GM12801 (cell line): ENCODE results near the gene TSPYL1.

Experiments
- TF ChIP-seq, protein P1 (sequence below): IDR thresholded peaks from one replicate; pipeline ENCODE4 v1.5.1; 2011; ENCODE audit warnings: control low read depth; ENCODE audit not compliant: insufficient read length; ENCODE audit errors: extremely low read depth

Gene TSPYL1

DNA sequence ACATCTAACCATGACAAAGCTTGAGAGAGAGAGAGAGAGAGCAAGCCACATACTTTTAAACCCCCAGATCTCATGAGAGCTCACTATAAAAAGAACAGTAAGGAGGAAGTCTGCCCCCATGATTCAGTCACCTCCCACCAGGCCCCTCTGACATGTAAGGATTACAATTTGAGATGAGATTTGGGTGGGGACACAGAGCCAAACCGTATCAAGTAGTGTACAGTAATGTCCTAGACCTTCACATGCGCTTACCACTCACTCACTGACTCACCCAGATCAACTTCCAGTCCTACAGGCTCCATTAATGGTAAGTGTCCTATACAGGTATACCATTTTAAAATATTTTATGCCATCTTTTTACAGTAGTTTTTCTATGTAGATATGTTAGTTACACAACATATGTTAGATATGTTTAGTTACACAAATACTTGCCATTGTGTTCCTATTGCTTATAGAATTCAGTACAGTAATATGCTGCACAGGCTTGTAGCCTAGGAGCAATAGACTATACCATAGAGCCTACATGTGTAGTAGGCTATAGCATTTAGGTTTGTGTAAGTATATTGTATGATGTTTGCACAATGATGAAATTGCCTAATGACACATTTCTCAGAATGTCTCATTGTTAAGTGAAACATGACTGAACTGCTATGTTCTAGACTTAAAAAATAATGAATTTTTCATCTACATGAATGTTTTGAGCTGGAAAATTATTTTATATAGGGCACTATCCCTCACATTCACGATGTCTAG is 11.7 kb downstream of the TSPYL1 start:
- TF ChIP-seq, protein P1, sequence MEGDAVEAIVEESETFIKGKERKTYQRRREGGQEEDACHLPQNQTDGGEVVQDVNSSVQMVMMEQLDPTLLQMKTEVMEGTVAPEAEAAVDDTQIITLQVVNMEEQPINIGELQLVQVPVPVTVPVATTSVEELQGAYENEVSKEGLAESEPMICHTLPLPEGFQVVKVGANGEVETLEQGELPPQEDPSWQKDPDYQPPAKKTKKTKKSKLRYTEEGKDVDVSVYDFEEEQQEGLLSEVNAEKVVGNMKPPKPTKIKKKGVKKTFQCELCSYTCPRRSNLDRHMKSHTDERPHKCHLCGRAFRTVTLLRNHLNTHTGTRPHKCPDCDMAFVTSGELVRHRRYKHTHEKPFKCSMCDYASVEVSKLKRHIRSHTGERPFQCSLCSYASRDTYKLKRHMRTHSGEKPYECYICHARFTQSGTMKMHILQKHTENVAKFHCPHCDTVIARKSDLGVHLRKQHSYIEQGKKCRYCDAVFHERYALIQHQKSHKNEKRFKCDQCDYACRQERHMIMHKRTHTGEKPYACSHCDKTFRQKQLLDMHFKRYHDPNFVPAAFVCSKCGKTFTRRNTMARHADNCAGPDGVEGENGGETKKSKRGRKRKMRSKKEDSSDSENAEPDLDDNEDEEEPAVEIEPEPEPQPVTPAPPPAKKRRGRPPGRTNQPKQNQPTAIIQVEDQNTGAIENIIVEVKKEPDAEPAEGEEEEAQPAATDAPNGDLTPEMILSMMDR, result no peak

DNA sequence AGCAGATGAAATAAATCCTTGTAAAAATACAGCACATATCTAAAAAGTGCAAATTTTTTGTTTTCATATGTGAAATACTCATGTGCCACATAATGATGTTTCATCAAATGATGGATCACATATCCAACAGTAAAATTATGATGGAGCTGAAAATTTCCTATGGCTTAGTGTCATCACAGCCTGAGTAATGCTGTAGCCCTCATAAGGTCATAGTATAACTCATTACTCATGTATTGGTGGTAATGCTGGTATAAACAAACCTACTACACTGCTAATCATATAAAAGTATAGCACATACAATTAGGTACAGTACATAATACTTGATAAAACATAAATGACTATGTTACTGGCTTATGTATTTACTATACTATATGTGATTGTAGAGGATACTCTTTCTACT is 12.9 kb downstream of the TSPYL1 start:
- TF ChIP-seq, protein P1, result no peak

DNA sequence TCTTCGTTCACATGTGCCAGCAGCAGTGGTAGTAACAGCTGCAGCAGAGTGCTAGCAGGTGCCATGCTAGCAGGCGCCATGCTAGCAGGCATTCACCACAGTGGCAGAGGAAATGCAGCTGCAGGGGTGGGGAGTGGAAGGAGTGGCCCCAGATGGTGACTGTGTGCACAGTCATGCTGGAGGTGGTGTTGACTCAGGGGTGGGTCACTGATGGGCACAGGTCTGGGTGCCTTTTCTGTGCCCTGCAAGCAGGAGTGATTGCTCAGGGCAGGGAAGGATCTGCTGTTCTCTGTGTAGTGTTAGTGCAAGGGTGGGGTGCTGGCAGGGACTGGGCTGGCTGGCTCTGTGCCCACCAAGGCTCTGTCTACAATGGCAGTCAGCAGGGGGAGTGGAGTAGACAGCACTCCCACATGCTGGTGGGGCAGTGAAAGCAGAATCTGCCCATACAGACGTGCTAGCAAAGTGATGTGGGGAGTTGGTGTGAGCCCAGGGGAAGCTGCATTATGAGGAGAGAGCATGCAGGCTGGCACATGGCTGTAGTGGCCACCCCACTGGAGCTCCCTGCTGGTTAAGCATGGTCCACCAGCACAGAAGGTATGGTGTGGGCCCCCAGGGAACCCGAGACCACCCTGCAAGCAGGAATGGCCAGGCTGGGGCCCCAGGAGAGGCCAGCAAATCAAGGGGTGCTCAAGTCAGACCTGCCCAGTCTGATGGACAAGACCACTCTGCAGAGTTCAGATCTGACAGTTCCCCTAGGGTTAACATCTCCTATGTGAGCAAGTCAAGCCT is 14.5 kb downstream of the TSPYL1 start:
- TF ChIP-seq, protein P1, result no peak

GRCh38 chr6:116263353-116263752 is 16.4 kb downstream of the TSPYL1 start:
- TF ChIP-seq, protein P1, result no peak

DNA sequence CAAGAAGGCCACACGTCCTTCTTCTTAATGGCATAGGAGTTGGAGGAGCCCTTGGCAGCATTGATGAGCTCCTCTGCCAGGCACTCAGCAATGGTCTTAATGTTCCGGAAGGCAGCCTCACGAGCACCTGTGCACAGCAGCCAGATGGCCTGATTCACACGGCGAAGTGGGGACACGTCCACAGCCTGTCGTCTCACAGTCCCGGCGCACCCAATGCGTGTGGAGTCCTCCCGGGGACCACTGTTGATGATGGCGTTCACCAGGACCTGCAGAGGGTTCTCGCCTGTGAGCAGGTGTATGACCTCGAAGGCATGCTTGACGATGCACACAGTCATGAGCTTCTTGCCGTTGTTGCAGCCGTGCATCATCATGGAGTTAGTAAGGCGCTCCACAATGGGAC is 21.2 kb downstream of the TSPYL1 start:
- TF ChIP-seq, protein P1, result no peak

DNA sequence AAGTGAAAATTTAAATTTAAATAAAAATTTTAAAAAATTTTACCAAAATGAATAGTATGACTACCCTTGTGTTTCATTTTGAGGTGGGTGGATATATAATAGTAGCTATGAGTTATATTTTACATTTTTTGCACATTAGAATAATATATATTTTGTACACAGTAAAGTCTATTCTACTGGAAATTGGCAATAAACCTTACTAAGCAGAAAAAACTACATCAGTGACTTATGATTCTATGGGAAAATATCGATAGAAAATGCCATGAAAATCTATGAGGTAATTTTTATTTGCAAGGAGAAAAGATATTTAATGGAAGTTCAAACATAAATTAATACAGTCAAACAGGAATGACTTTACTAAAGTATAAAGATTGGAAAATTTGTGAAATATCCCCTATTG is 23.0 kb downstream of the TSPYL1 start:
- TF ChIP-seq, protein P1, result no peak

DNA sequence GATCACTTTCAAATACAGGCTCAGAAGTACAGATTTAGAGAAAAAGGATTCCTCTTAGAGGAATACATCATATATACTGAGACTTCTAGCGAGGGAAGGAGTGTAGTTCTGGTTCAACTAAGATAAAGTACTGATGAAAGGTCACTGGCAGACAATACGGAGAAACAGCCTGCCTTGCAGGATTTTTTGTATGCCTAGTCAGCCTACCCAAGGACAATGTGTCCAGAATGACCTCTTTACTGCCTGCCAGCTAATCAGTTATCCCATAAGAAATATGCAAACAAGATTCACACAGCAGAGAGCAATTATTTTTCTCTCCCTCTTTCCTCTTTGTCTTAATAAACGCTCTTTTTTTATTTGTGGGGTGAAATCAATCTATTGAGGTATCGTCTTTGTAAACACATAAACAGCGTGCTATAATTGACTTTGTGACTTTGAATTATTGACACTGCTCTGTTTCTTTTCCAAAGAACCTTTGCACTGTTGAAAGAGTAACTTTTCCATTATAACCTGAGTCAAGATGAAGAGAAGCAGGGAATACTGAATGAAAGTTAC is 24.4 kb downstream of the TSPYL1 start:
- TF ChIP-seq, protein P1, result no peak
